ENCODE data around the gene NLRC5.

NLRC5 gene

GRCh38 chr16:57131351-57131970 is 142.1 kb downstream of the NLRC5 start:
- no peak for DNase-seq

- peak; percentile 85 for DNase-seq
Measured at GRCh38 chr16:57132470-57132869, 143.1 kb downstream of the NLRC5 start.

GRCh38 chr16:57133031-57133430 is 143.7 kb downstream of the NLRC5 start:
- no peak for DNase-seq

All from DMS153 (cell line).